Non-pigmented ciliary epithelial cell (primary cell): ENCODE data around the gene MAGI2.
"Not testable (repeated sequence)": the region's sequence is repeated elsewhere in the genome, so short reads cannot be mapped to it uniquely, and the experiment has no call there.

Source experiments
- DNase-seq: peaks from one replicate; pipeline ENCODE4 v3.0.0-alpha.2; 2010; ENCODE audit warnings: low read depth

Gene MAGI2

DNA sequence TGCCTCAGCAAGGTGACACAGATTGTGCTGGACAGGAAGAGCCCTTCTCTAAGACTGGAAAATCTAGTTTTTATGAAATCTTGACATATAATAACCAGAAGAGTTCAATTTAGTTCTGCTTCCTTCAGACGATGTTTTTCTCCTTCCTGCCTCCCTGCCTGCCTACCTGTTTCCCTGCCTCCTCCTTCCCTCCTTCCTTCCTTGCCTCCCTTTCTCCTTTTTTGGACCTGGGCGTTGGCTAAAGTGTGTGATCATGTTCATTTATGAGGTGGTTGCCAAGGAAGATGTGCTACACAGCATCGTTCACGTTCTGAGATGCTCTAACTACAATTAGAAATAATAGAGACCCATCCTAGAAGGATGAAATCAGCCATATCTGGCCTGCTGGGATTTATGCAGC lies 1430.3 kb downstream of the MAGI2 start:
- DNase-seq, result no peak

DNA sequence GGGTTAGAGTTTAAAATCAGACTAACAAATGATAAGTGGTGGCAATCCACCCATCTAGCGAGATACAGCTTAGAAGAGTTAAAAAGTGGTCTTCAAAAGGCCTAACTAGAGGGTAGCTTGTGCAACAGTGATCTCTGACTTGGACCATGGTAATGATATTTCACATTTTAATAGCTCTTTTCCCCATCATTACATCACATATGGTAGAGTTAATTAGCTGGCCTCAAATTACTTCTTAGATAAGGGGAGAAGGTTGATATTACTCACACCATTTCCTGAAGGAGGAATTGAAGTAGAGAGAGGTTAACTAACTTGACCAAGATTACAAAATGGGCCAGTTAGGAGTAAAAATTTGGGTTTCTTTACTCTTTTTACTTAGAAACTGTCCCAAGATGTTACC lies 1431.3 kb downstream of the MAGI2 start:
- DNase-seq, result no peak

DNA sequence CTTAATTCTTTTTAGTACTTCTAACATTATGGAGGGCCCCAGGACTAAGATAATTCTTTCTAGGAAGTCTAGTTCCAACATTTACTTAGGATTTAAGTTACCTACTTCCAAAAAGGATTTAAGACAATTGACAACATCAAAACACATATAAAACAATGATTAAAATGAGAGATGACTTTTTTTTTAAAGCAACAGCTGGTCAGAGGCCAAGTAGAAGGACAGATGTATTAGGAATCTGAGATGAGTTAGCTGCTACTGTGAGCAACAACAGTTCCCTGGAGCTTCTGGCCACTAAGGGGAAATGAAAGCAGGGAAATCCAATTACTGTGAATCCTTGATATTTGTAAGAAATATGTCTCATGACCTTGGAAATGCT lies 1432.6 kb downstream of the MAGI2 start:
- DNase-seq, result no peak

DNA sequence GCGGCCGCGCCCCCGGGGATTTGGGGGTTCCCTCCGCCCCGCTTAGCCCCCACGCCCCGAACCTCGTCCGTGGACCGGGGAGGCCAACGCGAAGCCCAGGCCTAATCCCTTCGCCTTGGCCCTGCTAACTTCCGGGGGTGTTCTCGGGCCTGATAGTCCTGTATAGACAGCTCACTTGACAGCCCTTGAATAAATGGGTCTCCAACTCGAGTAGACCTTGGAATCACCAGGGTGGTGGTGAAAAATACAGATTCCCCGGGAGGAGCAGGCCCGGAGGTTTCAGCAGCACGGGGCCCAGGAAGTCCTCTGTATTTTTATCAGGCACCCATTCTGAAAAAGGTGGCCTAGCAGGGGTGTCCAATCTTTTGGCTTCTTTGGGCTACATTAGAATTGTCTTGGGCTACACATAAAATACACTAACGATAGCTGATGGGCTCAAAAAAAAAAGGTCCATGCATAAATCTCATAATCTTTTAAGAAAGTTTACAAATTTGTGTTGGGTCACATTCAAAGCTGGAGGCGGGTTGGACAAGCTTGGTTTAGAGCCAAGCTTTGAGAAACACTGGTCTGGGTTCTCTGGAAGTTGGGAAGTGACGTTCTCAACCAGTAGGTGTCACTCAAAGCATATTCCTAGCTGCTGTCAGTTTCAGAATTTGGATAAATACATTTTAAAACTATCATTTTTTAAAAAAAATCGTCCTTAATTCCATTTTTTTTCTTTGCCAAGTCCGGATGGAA lies 1433.2 kb downstream of the MAGI2 start:
- peak; percentile 62 for DNase-seq

DNA sequence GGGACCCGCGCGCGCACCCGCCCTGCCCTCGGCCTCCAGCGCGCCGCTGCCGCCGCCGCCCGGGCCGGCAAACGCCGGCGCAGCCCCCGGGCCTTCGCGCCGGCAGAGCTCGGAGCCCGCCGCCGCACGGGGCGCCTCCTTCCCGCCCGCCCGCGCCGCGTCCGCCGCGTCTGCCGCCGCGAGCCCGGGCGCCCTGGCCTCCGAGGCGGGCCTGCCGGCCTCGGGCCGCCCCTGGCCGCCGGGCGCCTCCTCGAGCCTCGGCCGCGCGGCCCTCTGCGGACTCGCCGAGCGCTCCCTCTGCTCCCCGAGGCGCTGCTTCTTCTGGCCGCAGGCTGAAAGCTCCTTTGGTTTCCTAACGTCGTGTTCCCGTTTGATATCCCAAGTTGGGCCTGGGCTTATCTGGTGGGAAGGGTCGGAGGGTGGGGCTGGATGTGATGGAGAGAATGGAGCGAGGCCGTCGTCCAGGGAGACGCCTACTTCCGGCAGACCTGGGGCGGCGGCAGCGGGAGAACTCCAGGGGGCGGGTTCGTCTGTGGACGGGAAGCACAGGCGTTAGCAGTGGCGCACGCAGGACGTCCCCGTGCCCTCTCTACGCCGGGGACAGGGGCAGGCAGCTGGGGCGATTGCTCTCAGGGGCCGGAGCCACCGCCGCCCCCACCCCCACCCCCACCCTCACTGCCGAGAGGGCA lies 1433.9 kb downstream of the MAGI2 start:
- DNase-seq, result peak; percentile 36

DNA sequence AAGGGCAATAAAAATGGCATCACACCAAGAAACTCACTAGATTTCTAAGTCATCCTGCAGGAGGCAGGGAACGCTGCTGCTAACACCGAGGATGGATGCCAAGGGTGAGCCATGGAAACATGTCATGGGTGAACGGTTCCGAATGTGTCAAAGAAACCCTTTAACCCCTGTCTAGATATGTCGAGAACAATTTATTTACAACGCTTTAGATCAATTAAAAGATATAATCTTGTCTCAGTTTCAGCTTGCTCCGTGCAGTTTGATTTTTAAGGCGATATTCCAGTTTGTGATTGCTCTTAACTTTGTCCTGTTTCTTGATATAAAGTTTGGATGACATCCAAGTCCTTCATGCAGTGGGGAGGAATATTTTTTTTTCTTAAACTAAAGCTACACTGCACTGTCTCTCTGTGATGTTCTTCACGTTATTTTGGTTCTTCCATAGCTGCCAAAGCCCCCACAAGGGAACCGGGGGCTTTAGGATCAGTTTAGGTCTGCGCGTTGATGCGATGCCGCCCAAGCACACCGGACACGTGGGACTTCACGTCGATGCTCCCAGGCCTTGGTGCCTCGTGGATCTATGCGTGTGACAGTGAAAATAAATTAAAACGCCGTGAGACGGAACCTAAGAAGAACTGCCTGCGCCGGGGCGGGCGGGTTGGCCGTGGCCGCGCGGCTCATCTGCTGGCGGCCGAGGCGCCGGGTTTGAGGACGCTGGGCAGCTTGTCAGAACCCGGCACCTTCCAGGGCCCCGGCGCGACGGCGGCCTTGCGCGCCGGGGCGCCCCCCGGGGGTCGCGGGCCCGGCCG lies 1434.6 kb downstream of the MAGI2 start:
- DNase-seq, result no peak

DNA sequence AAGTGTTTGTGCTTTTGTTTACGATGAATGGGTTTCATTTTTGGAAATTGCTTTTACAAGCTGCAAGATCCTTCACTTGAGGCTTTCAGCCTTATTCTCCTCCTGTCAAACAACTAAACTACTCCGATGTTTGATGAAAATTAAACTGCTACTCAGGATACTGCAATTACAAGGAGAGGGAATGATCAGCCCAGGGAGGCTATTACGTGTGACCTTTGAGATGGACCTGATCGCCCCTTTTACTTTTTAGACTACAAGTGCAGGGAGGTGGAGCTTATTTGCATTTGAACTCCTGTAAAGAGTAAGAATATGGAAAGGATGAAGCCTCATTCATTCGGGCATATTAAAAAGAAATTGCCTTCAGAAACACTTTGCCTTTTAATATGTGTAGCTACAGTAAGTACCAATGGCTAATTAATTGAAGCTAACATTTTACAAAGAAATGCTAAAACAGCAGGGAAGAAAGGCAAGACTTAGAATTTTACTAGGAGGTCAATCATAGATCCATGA lies 1435.8 kb downstream of the MAGI2 start:
- no peak for DNase-seq

DNA sequence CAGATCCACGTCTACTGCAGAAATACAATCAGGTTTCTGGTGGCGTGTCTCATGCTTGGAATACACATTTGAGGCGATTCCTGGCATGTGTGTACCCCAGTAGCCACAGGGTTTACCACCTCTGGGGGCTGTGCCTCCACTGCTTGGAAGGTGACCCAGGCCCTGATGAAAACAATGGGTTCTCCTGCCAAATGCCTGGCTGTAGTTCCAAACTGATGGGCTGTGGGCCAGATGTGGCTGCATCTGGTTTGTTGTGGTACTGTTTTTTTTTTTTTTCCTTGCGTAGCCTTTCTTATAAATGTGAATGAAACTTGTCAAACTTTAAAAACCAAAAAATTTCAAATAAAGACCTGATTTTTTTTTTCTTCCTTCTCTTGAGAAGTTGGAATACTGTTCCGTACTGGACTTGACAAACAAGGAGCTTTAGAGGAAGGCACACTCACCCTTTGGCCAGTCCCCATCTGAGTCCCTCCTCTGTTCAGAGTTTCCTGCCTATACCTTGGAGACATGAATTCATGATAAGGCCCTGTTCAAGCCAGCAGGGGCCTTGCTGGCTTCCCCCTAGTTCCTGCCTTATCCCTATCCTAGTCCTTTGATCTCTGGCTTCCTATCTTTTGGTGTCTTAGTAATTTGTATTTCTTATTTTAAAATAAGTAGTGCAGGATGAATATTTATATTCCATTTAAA lies 1437.8 kb downstream of the MAGI2 start:
- no peak for DNase-seq

DNA sequence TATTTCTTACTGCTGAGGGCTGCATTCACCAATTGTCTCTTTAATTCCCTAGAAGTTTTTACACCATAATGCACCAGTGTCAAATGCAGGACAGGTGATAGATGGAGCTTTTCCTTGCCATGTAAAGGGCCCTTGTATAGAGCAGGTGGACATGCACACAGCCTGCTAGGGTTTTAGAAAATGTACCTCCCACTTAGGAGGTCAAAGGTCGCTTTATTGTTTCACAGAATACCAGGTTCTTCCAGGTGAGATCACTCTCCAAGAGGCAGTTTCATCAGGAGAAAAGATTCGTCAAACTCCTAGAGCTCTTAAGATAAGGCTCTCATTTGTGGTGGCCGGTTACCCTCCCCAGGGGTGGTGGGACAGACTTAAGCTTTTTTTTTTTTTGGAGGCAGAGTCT lies 1439.1 kb downstream of the MAGI2 start:
- DNase-seq, result no peak

DNA sequence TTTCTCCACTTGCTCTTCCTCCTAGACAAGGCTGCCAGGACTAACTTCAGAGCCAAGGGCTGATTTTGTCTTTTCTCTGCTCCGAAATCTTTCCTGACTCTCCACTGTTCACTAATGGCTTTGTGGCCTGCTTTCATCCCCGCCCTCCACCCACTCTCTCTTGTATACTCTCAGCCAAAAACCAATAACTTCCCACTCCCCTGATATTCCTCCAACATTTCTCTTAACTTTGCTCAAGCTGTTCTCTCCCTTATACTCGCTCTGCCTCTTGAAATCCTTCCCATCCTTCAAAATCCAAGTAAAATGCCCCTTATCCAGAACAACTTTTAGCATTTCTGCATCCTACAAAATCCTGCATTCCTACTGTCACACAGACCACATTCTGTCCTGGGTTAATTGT lies 1440.1 kb downstream of the MAGI2 start:
- DNase-seq, result no peak

DNA sequence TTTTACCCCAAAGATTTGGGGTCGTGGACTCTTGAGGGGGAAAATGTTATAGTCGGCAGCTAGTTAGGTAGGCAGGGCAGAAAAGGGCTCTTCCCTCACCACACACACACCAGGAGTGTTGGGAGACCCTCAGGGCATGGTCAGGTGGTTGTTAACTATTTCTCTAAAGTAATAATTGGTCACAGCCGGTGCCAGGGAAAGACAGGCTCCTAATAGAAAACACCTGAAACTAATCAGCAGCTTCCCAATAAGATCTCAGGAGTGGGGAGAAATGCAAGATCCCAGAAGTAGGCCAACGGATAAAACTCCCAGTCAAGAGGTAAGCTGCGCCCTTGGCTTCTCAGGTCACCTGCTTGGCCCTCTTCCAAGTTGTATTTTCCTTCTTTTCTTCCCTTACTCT lies 1441.8 kb downstream of the MAGI2 start:
- DNase-seq, result no peak

DNA sequence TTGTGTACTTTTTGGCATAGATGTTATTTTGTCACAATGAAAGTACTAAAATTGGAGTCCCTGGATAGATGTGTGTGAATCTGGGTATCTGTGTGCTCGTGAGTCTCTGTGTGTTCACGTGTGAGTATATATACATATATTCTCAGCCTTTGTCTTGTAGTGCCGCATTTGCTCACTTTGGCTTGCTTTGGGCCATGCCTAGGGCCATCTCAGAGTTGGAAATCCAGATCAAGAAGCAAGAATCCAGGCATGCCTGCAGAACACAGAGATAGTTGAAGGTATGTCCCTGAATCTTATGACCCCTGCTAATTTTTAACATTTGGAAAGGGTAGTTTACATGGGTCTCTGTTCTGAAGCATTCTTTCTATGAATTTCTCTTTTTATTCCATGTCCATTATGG lies 1446.2 kb downstream of the MAGI2 start:
- no peak for DNase-seq

DNA sequence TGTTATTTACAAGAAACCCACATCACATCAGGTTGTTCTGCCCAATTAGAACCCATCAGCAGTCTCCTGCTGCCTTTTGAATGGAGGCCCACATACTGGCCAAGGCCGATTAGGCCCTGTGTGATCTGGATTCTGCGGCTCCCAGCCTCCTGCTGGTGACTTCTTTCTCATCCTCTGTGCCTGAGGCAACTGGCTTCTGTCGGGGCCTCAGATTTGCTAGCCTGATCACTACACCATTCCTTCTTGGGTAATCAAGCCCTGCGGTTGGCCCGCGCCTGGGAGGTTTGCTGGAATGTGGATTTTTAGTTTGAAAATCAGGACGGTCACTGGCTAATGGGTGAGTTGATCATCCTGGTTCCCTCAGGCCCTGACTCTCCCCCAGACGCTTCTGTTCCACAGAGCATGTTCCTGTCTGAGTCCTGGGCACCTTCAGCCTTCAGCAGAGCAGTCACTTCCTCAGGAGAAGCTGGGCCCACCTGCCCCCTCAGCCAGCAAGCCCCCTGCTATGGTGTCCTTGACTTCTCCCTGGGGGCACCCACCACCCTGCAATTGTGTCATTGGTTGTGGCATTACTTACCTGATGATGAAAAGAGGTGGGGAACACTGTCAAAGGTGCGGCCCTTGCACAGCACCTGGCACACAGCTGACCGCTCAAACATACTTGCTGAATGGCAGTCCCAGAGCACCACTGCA lies 1447.3 kb downstream of the MAGI2 start:
- no peak for DNase-seq

DNA sequence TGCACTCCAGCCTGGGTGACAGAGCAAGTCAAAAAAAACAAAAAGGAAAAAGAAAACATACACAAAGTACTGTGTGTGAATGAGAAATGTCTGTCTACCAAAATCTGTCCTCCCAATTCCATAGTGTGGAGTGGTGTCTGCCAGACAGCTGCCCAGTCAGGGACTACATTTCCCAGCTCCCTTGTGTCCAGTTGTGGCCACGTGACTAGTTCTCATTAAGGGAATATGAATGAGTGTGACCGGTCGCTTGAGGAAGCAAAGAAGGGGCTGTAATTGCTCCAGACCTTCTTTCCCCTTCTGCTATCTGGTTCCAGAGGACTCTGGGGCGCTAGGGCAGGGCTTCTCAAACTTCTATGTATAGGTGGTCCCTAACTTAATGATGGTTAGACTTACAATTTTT lies 1450.8 kb downstream of the MAGI2 start:
- no peak for DNase-seq

DNA sequence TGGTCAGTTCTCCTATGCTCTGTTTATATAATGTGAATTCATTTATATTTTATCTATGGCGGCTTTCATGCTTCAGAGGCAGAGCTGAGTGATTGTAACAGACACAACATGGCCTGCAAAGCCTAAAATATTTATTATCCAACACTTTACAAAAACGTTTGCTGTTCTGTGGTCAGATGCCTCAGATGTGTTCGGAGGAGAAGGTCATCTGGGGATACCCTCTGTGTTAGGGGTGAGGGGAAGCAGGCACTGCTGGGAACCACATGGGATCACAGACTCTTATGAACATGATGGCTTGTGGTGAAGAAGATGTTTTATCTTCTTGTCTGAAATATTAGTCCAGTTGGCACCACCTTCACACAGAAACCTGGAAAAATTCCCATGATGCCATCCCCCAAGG lies 1451.4 kb downstream of the MAGI2 start:
- DNase-seq, result no peak

DNA sequence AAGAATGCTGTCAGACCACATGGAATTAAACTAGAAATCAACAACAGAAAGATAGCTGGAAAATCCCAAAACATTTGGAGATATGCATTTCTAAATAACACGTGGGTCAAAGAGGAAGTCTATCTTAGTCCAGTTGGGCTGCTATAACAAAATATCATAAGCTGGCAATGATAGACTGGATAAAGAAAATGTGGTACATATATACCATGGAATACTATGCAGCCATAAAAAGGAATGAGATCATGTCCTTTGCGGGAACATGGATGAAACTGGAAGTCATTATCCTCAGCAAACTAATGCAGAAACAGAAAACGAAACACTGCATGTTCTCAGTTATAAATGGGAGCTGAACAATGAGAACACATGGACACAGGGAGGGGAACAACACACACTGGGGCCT lies 1454.3 kb downstream of the MAGI2 start:
- DNase-seq, result not testable (repeated sequence)

DNA sequence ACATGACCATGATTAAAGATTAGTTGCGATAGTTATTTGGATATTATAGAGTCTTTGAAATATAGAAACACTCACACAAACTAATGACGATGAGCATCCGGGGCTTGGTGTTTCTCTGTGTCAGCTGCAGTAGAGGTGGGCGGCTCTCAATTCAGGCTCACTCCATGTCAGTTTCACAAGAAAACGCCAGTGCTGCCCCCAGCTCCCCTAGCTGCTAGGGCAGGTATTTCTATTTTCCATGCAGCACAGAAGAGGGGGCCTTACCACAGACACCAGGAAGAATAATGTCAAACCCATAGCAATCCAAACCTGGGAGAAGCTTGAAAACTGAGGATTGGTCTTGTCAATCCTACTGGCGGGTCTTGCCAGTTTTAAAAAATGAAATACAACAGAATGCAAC lies 1457.8 kb downstream of the MAGI2 start:
- no peak for DNase-seq

DNA sequence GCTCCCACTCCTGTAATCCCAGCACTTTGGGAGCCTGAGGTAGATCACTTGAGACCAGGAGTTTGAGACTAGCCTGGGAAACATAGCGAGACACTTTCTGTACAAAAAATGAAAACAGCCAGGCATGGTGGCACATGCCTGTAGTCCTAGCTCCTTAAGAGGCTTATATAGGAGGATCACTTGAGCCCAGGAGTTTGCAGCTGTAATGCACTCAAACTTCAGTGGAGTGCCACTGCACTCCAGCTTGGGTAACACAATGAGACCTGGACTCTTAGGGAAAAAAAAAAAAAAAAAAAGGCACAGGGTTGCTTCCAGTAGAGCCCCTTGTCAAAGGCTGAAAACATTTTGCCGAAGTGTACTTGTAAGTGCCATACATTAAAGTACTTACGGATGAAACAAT lies 1459.6 kb downstream of the MAGI2 start:
- no peak for DNase-seq

DNA sequence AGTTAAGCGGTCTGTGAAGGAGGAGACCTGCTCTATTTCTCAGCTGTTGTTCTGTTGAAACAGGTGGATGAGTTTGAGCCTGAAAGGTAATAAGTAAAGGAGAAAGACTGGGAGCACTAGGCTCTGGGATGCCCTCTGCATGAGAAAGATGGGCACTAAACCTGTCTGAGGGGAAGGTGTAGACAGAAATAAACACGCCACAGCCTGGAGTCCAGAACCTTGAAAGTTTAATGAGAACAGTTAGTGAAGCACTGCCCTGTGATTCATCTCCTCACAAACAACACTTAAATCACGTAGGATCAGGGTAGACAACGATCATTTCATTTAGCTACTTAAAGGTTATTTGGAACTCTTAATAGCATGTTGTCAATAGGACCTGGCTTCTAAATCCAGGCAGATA lies 1461.8 kb downstream of the MAGI2 start:
- no peak for DNase-seq

DNA sequence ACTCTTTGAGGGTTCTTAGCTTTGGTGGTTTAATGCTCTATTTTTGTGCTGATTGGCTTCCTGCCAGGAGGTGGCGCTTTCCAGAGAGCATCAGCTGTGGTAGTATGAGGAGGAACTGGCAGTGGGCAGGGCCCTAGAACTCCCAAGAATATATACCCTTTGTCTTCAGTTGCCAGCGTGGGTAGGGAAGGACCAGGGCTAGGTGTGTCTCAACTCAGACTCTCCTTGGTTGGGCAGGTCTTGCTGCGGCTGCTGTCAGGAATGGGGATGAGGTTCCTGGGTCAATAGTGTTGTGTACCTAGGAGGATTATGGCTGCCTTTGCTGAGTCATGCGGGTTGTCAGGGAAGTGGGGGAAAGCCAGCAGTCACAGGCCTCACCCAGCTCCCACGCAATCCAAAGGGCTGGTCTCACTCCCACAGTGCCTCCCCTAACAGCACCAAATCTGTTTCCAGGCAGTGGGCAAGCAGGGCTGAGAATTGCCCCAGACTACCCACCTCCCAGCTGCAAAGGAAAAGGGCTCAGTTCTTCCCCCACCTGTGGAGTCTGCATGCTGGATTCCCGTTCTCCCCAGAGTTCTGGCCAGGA lies 1463.4 kb downstream of the MAGI2 start:
- no peak for DNase-seq

DNA sequence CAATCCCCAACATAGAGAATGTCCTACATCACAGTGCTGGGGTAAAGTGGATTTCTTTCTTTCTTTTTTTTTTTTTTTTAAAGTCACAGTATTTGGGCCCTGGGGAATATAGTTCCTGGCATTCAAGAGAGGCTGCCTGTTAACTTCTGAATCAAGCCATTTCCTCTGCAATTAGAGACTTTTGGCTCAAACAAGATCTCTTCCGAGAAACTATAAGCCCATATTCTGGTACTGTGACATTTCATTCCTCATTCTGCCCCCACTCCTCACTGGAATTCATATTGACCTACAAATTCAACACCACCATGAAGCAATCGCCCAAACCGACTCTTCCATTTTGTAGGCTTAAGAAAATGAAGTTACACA lies 1467.5 kb downstream of the MAGI2 start:
- no peak for DNase-seq
